HEK293 (cell line): ENCODE measurements around the gene TEX2.

Experiments used
- CTCF ChIA-PET: fragments of 350-600 bp; formaldehyde crosslinking; extraction: SDS; loops from one replicate; lab custom pipeline; 2021; ENCODE audit warnings: antibody characterized with exemption; lab: Yijun Ruan, JAX
- POLR2A ChIA-PET: fragments of 300-600 bp; formaldehyde crosslinking; extraction: SDS; loops from one replicate; lab custom pipeline; 2020; ENCODE audit warnings: antibody characterized with exemption, inconsistent platforms; lab: Yijun Ruan, JAX
- H3K27ac ChIP-seq: fragments of 200-500 bp; sonication (Bioruptor generic); 2 replicates; pipeline ENCODE4 v1.5.1; 2014; ENCODE audit warnings: low read depth, low read length, control low read depth, inconsistent platforms; ENCODE audit errors: extremely low read depth
- H3K36me3 ChIP-seq, 2 experiments: fragments of 200-500 bp in 1 of 2; sonication (Bioruptor generic) in 1 of 2; 1 replicate in 1 of 2; 2 replicates in 1 of 2; pipeline ENCODE4 v1.5.1; 2014 to 2017; ENCODE audit warnings: inconsistent platforms in 2 of 2, low read length in 2 of 2; ENCODE audit not compliant: control insufficient read depth in 2 of 2, insufficient read depth in 1 of 2
- H3K4me1 ChIP-seq: fragments of 200-500 bp; sonication (Bioruptor generic); 2 replicates; pipeline ENCODE4 v1.5.1; 2014; ENCODE audit warnings: mild to moderate bottlenecking, low read length, inconsistent platforms; ENCODE audit not compliant: control insufficient read depth, insufficient read depth
- H3K4me3 ChIP-seq: 2 replicates; pipeline ENCODE4 v1.5.1; 2011; ENCODE audit warnings: low read depth, mild to moderate bottlenecking, control low read depth, low read length, moderate library complexity
- H3K9me3 ChIP-seq: fragments of 200-500 bp; sonication (Bioruptor generic); 2 replicates; pipeline ENCODE4 v1.5.1; 2014; ENCODE audit warnings: low read depth, low read length, inconsistent platforms; ENCODE audit not compliant: control insufficient read depth, insufficient read depth
- GLI2 ChIP-seq: fragments of 450-650 bp; formaldehyde crosslinking; IDR thresholded peaks from 2 replicates; pipeline ENCODE4; 2017; ENCODE audit warnings: missing biosample characterization, missing genetic modification characterization, low read depth, borderline replicate concordance
- KLF10 ChIP-seq: fragments of 450-650 bp; IDR thresholded peaks from 2 replicates; pipeline ENCODE4 v1.5.1; 2018; ENCODE audit warnings: missing biosample characterization, mild to moderate bottlenecking, missing genetic modification characterization
- OSR2 ChIP-seq: fragments of 450-650 bp; formaldehyde crosslinking; IDR thresholded peaks from 2 replicates; pipeline ENCODE4 v1.5.1; 2016; ENCODE audit warnings: missing biosample characterization, missing genetic modification characterization
- OVOL3 ChIP-seq: fragments of 450-650 bp; formaldehyde crosslinking; IDR thresholded peaks from 2 replicates; pipeline ENCODE4 v1.5.1; 2016; ENCODE audit warnings: missing biosample characterization, missing genetic modification characterization
- SCRT2 ChIP-seq: fragments of 450-650 bp; formaldehyde crosslinking; IDR thresholded peaks from 2 replicates; pipeline ENCODE4 v1.5.1; 2016; ENCODE audit warnings: missing biosample characterization, missing genetic modification characterization
- SP2 ChIP-seq: fragments of 450-650 bp; formaldehyde crosslinking; IDR thresholded peaks from 2 replicates; pipeline ENCODE4 v1.5.1; 2016; ENCODE audit warnings: missing biosample characterization, missing genetic modification characterization
- SP7 ChIP-seq: fragments of 450-650 bp; formaldehyde crosslinking; IDR thresholded peaks from 2 replicates; pipeline ENCODE4 v1.5.1; 2016; ENCODE audit warnings: missing biosample characterization, missing genetic modification characterization
- TCF7L2 ChIP-seq: IDR thresholded peaks from 2 replicates; pipeline ENCODE4 v1.6.1; 2011; ENCODE audit warnings: low read depth, mild to moderate bottlenecking, inconsistent platforms, low read length, moderate library complexity, borderline replicate concordance
- WT1 ChIP-seq: fragments of 450-650 bp; formaldehyde crosslinking; IDR thresholded peaks from 2 replicates; pipeline ENCODE4 v1.5.1; 2016; ENCODE audit warnings: missing biosample characterization, missing genetic modification characterization
- ZBTB17 ChIP-seq: fragments of 450-650 bp; formaldehyde crosslinking; IDR thresholded peaks from 2 replicates; pipeline ENCODE4 v1.5.1; 2016; ENCODE audit warnings: missing biosample characterization, missing genetic modification characterization
- ZBTB21 ChIP-seq: fragments of 450-650 bp; formaldehyde crosslinking; IDR thresholded peaks from 2 replicates; pipeline ENCODE4 v1.5.1; 2017; ENCODE audit warnings: missing biosample characterization, missing genetic modification characterization
- ZEB2 ChIP-seq: fragments of 450-650 bp; formaldehyde crosslinking; IDR thresholded peaks from 2 replicates; pipeline ENCODE4 v1.5.1; 2016; ENCODE audit warnings: missing biosample characterization, missing genetic modification characterization
- ZIC2 ChIP-seq: fragments of 450-650 bp; formaldehyde crosslinking; IDR thresholded peaks from 2 replicates; pipeline ENCODE4 v1.5.1; 2016; ENCODE audit warnings: missing biosample characterization, missing genetic modification characterization
- ZNF175 ChIP-seq: fragments of 450-650 bp; formaldehyde crosslinking; IDR thresholded peaks from 2 replicates; pipeline ENCODE4 v1.5.1; 2016; ENCODE audit warnings: missing biosample characterization, missing genetic modification characterization
- ZNF184 ChIP-seq: fragments of 450-650 bp; IDR thresholded peaks from 2 replicates; pipeline ENCODE4 v1.5.1; 2018; ENCODE audit warnings: missing biosample characterization, mild to moderate bottlenecking, missing genetic modification characterization
- ZNF433 ChIP-seq: fragments of 450-650 bp; formaldehyde crosslinking; IDR thresholded peaks from 2 replicates; pipeline ENCODE4 v1.5.1; 2016; ENCODE audit warnings: missing biosample characterization, missing genetic modification characterization, low read depth
- ZNF76 ChIP-seq: fragments of 450-650 bp; formaldehyde crosslinking; IDR thresholded peaks from 2 replicates; pipeline ENCODE4; 2016; ENCODE audit warnings: low read depth, missing biosample characterization, missing genetic modification characterization, borderline replicate concordance
- ZXDB ChIP-seq: fragments of 450-650 bp; formaldehyde crosslinking; IDR thresholded peaks from 2 replicates; pipeline ENCODE4 v1.5.1; 2016; ENCODE audit warnings: missing biosample characterization, missing genetic modification characterization
- TF ChIP-seq, protein P1 (sequence below): fragments of 450-650 bp; formaldehyde crosslinking; optimal IDR thresholded peaks from 2 replicates; pipeline ENCODE3; 2016; ENCODE audit warnings: missing biosample characterization, mild to moderate bottlenecking, missing genetic modification characterization
- TF ChIP-seq, protein P2 (sequence below): fragments of 450-650 bp; formaldehyde crosslinking; IDR thresholded peaks from 2 replicates; pipeline ENCODE4 v1.5.1; 2017; ENCODE audit warnings: missing biosample characterization, mild to moderate bottlenecking, missing genetic modification characterization, moderate library complexity
- TF ChIP-seq, protein P3 (sequence below): fragments of 450-650 bp; formaldehyde crosslinking; IDR thresholded peaks from 2 replicates; pipeline ENCODE4 v1.5.1; 2016; ENCODE audit warnings: missing biosample characterization, missing genetic modification characterization
- TF ChIP-seq, protein P4 (sequence below): fragments of 450-650 bp; formaldehyde crosslinking; IDR thresholded peaks from 2 replicates; pipeline ENCODE4 v1.5.1; 2016; ENCODE audit warnings: missing biosample characterization, missing genetic modification characterization, low read depth
- TF ChIP-seq, protein P5 (sequence below): fragments of 450-650 bp; formaldehyde crosslinking; IDR thresholded peaks from 2 replicates; pipeline ENCODE4 v1.5.1; 2016; ENCODE audit warnings: missing biosample characterization, missing genetic modification characterization
- TF ChIP-seq, protein P6 (sequence below): fragments of 450-650 bp; formaldehyde crosslinking; IDR thresholded peaks from 2 replicates; pipeline ENCODE4 v1.5.1; 2016; ENCODE audit warnings: missing biosample characterization, missing genetic modification characterization
- TF ChIP-seq, protein P7 (sequence below): fragments of 450-650 bp; IDR thresholded peaks from 2 replicates; pipeline ENCODE4 v1.5.1; 2018; ENCODE audit warnings: missing biosample characterization, missing genetic modification characterization

The TEX2 gene

DNA sequence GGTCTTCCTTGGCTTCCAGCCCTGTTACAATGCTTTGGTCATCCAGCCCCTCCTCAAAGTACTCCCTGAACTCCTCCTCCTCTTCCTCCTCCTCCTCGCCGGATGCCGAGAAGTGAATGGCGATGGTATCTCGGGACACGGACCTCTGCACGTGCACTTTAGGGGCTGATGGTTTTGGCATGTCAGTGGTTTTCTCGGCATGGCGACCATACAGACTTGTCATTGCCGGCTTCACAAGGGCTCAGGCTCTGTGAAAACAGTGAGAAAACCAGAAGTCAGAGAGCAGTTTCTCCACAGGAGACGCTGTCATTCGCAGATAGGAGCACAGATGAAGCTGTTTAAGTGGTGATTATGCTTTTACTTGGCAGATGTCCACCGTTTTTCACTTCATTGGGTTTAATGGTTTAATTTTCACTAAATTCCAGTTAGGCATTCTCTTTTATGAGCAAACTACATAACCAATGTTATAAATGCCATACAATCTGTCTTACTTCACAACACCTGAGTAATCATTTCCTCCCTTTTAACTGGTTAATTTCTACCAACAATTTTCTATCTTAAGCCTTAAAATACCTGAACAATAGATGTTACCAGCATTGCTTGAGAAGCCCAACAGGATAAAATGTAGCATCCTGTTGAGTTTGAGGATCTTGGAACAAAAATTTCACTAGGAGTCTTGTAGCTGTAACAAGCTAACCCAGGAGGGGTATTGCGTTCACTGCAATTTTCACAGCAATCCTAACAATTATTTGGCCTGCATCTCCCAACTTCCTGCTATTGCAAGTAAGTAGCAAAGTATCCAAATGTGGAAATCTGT, 48.9 kb downstream of the TEX2 start:
- Histone ChIP-seq H3K36me3 (peaks cover 0 to 17% of the 10 kb centered on the region in 2 experiments; a peak in 1 of 3 replicates), H3K9me3 (no peaks in the 10 kb centered on the region), H3K4me3 (no peak overlapping the region), H3K4me1 (peaks cover 28% of the 10 kb centered on the region), H3K27ac (no peak overlapping the region; the same call in 1 of the 2 replicates)
- POLR2A ChIA-PET, result interaction anchor here (1.4 kb wide), 1 partner anchor 69 kb away, joined by 3 read pairs; no protein-coding TSS in a partner anchor
- CTCF ChIA-PET, result no interaction called here
- TF ChIP-seq, protein P1, sequence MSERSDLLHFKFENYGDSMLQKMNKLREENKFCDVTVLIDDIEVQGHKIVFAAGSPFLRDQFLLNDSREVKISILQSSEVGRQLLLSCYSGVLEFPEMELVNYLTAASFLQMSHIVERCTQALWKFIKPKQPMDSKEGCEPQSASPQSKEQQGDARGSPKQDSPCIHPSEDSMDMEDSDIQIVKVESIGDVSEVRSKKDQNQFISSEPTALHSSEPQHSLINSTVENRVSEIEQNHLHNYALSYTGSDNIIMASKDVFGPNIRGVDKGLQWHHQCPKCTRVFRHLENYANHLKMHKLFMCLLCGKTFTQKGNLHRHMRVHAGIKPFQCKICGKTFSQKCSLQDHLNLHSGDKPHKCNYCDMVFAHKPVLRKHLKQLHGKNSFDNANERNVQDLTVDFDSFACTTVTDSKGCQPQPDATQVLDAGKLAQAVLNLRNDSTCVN (tag by site-specific recombination), result no peak
- TF ChIP-seq ZIC2 (peak; percentile 72), ZBTB17 (tag by site-specific recombination) (peak; percentile 54; the same call in 1 of the 2 replicates), ZEB2 (tag by site-specific recombination) (0 out of 2 replicates have a peak, but pooled peaks have one; percentile 37), ZNF184 (tag by site-specific recombination) (no peak), ZNF175 (tag by site-specific recombination) (no peak), SCRT2 (tag by site-specific recombination) (no peak), TCF7L2 (no peak), ZBTB21 (tag by site-specific recombination) (no peak), ZNF76 (no peak), WT1 (tag by site-specific recombination) (peak; percentile 79), OSR2 (tag by site-specific recombination) (peak; percentile 95), KLF10 (peak; percentile 26; the same call in 1 of the 2 replicates), SP7 (peak; percentile 39; the same call in 1 of the 2 replicates), GLI2 (peak; percentile 54; the same call in 1 of the 2 replicates), ZXDB (tag by site-specific recombination) (peak; percentile 87), ZNF433 (tag by site-specific recombination) (no peak), OVOL3 (tag by site-specific recombination) (0 out of 2 replicates have a peak, but pooled peaks have one; percentile 71), SP2 (no peak)
- TF ChIP-seq, protein P2, sequence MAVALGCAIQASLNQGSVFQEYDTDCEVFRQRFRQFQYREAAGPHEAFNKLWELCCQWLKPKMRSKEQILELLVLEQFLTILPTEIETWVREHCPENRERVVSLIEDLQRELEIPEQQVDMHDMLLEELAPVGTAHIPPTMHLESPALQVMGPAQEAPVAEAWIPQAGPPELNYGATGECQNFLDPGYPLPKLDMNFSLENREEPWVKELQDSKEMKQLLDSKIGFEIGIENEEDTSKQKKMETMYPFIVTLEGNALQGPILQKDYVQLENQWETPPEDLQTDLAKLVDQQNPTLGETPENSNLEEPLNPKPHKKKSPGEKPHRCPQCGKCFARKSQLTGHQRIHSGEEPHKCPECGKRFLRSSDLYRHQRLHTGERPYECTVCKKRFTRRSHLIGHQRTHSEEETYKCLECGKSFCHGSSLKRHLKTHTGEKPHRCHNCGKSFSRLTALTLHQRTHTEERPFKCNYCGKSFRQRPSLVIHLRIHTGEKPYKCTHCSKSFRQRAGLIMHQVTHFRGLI, result peak; percentile 81
- TF ChIP-seq, protein P3, sequence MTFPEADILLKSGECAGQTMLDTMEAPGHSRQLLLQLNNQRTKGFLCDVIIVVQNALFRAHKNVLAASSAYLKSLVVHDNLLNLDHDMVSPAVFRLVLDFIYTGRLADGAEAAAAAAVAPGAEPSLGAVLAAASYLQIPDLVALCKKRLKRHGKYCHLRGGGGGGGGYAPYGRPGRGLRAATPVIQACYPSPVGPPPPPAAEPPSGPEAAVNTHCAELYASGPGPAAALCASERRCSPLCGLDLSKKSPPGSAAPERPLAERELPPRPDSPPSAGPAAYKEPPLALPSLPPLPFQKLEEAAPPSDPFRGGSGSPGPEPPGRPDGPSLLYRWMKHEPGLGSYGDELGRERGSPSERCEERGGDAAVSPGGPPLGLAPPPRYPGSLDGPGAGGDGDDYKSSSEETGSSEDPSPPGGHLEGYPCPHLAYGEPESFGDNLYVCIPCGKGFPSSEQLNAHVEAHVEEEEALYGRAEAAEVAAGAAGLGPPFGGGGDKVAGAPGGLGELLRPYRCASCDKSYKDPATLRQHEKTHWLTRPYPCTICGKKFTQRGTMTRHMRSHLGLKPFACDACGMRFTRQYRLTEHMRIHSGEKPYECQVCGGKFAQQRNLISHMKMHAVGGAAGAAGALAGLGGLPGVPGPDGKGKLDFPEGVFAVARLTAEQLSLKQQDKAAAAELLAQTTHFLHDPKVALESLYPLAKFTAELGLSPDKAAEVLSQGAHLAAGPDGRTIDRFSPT (tag by site-specific recombination), result peak; percentile 64; the same call in 1 of the 2 replicates
- TF ChIP-seq, protein P4, sequence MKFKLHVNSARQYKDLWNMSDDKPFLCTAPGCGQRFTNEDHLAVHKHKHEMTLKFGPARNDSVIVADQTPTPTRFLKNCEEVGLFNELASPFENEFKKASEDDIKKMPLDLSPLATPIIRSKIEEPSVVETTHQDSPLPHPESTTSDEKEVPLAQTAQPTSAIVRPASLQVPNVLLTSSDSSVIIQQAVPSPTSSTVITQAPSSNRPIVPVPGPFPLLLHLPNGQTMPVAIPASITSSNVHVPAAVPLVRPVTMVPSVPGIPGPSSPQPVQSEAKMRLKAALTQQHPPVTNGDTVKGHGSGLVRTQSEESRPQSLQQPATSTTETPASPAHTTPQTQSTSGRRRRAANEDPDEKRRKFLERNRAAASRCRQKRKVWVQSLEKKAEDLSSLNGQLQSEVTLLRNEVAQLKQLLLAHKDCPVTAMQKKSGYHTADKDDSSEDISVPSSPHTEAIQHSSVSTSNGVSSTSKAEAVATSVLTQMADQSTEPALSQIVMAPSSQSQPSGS (tag by site-specific recombination), result no peak
- TF ChIP-seq, protein P5, sequence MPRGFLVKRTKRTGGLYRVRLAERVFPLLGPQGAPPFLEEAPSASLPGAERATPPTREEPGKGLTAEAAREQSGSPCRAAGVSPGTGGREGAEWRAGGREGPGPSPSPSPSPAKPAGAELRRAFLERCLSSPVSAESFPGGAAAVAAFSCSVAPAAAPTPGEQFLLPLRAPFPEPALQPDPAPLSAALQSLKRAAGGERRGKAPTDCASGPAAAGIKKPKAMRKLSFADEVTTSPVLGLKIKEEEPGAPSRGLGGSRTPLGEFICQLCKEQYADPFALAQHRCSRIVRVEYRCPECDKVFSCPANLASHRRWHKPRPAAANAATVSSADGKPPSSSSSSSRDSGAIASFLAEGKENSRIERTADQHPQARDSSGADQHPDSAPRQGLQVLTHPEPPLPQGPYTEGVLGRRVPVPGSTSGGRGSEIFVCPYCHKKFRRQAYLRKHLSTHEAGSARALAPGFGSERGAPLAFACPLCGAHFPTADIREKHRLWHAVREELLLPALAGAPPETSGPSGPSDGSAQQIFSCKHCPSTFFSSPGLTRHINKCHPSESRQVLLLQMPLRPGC (tag by site-specific recombination), result 0 out of 2 replicates have a peak, but pooled peaks have one; percentile 46
- TF ChIP-seq, protein P6, sequence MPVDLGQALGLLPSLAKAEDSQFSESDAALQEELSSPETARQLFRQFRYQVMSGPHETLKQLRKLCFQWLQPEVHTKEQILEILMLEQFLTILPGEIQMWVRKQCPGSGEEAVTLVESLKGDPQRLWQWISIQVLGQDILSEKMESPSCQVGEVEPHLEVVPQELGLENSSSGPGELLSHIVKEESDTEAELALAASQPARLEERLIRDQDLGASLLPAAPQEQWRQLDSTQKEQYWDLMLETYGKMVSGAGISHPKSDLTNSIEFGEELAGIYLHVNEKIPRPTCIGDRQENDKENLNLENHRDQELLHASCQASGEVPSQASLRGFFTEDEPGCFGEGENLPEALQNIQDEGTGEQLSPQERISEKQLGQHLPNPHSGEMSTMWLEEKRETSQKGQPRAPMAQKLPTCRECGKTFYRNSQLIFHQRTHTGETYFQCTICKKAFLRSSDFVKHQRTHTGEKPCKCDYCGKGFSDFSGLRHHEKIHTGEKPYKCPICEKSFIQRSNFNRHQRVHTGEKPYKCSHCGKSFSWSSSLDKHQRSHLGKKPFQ (tag by site-specific recombination), result peak; percentile 57; the same call in 1 of the 2 replicates
- TF ChIP-seq, protein P7, sequence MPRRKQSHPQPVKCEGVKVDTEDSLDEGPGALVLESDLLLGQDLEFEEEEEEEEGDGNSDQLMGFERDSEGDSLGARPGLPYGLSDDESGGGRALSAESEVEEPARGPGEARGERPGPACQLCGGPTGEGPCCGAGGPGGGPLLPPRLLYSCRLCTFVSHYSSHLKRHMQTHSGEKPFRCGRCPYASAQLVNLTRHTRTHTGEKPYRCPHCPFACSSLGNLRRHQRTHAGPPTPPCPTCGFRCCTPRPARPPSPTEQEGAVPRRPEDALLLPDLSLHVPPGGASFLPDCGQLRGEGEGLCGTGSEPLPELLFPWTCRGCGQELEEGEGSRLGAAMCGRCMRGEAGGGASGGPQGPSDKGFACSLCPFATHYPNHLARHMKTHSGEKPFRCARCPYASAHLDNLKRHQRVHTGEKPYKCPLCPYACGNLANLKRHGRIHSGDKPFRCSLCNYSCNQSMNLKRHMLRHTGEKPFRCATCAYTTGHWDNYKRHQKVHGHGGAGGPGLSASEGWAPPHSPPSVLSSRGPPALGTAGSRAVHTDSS (tag by site-specific recombination), result peak; percentile 63; the same call in 1 of the 2 replicates
